Astrocyte (in vitro differentiated cells and primary cell): Measurements from ENCODE around the gene LDB3.

Experiments
- EZH2 ChIP-seq: IDR thresholded peaks from 2 replicates; pipeline ENCODE4 v1.6.1; 2012; ENCODE audit warnings: mild to moderate bottlenecking, low read length, inconsistent platforms; ENCODE audit not compliant: insufficient read depth
- TF ChIP-seq, protein P1 (sequence below): IDR thresholded peaks from 2 replicates; pipeline ENCODE4 v1.5.1; 2011; ENCODE audit warnings: low read depth, mild to moderate bottlenecking, inconsistent platforms, low read length, moderate library complexity; ENCODE audit not compliant: insufficient read depth

DNA sequence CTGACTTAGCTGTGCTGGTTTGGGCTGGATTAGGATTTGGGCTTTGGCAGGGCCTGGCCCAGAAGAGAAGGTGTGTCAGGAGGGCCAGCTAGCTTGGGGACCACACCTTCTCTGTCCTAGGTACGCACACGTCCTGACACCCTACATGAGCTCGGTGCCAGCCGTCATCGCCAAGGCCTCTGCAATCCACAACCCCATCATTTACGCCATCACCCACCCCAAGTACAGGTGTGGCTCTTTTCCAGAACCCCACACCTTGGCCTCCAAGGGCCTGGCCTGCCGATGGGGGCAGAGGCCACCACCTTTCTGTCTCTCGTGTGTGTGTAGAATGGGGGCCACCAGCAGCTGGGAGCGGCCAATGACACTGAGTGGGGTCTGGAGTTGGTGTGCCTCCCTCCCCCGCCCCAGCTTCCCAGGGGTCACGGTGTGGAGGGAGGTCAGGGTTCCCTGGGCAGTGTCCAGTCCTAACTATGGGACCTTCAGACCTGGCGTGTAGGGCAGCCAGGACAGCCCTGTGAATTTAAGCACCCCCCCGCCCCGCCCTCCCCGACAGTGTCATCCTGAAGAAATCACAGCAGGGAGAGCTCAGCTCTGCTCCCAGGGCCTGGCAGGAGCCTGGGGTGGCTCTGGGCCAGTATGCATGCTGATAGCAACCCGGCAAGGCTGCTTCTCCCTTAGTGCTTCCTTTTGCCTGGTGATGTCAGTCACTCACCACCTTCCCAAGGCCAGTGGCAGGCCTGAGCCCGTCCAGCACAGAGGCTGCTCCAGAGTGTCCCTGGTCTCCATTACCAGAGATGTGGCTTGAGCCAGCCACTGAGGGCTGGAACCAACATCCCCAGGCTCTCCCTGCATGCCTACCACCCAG, 6.9 kb upstream of the LDB3 start:
- TF ChIP-seq EZH2 = no peak
- TF ChIP-seq, protein P1, sequence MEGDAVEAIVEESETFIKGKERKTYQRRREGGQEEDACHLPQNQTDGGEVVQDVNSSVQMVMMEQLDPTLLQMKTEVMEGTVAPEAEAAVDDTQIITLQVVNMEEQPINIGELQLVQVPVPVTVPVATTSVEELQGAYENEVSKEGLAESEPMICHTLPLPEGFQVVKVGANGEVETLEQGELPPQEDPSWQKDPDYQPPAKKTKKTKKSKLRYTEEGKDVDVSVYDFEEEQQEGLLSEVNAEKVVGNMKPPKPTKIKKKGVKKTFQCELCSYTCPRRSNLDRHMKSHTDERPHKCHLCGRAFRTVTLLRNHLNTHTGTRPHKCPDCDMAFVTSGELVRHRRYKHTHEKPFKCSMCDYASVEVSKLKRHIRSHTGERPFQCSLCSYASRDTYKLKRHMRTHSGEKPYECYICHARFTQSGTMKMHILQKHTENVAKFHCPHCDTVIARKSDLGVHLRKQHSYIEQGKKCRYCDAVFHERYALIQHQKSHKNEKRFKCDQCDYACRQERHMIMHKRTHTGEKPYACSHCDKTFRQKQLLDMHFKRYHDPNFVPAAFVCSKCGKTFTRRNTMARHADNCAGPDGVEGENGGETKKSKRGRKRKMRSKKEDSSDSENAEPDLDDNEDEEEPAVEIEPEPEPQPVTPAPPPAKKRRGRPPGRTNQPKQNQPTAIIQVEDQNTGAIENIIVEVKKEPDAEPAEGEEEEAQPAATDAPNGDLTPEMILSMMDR = no peak
